Activated CD4-positive, alpha-beta T cell treated with anti-CD3 and anti-CD28 coated beads for 4 hours (primary cell): Measurements from ENCODE around the gene TRIM72.
"Not testable (repeated sequence)": the region's sequence is repeated elsewhere in the genome, so short reads cannot be mapped to it uniquely, and the experiment has no call there.

Source experiments
- DNase-seq, 2 donors: peaks; one replicate each; pipeline ENCODE4 v3.0.0-alpha.2; 2020

The TRIM72 gene

GRCh38 chr16:31191697-31192428 lies 22.1 kb upstream of the TRIM72 start:
- no peak for DNase-seq

- DNase-seq = no peak
Measured at GRCh38 chr16:31192856-31193642, 20.9 kb upstream of the TRIM72 start.

DNA sequence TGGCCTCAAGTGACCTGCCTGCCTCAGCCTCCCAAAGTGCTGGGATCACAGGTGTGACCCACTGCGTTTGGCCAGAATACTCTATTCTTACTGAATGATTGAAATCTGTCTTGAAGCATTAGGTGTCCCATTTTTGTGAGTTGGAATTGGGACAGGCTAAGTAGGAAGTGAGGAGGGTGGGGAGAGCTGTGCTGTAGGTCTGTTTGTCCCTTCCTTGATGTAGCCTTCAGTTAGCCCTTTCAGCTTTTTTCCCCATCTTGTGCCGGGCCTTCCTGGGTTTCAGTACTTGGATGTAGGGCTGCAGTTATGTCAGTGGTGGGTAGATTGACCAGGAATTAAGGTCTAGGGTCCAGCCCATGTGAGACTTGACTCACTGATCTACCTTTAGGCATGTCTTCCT lies 20.0 kb upstream of the TRIM72 start:
- no peak for DNase-seq

DNA sequence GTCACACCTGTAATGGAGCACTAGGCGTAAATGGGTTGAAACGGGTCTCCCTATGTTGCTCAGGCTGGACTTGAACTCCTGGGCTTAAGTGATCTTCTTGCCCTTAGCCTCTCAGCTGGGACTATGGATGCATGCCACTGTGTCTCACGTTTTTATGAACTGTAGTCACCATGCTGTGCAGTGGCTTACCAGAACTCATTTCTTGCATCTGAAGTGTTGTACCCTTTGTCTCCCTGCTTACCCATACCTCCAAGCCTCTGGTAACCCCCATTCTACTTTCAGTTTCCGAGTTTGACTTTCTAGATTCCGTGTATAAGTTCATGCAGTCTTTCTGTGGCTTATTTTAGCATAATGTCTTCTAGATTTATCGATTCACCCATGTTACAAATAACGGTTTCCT lies 19.0 kb upstream of the TRIM72 start:
- no peak for DNase-seq

GRCh38 chr16:31195861-31196260 lies 18.1 kb upstream of the TRIM72 start:
- not testable (repeated sequence) for DNase-seq

GRCh38 chr16:31196324-31197088 lies 17.4 kb upstream of the TRIM72 start:
- DNase-seq = no peak

DNA sequence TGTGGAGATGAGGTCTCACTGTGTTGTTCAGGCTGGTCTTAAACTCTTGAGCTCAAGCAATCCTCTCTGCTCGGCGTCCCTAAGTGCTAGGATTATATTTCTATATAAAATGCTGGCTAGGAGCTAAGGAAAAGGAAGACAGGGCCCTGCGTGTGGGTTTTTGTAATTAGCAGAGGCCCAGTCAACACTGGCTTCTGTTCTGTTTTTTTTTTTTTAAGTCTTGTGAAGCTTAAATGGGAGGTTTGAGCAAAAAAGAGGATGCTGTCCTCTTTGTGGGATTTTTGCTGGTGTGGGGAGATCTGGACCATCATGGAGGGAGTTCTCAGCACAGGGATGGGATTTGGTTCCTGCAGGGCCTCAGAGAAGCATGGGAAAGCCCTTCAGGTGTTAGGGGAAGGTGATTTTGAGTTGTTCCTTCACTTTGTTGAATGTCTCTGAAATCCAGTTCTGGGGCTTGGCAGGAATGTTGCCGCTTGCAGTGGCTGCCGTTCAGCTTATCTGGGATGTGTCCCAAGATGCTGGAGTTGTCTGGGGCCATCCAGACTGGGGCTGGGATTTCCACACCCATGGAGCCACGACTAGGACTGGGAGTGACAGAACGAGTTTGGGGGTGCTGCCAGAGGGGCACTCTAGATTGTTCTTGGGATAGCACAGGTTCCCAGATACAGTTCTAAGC lies 15.6 kb upstream of the TRIM72 start:
- no peak for DNase-seq

DNA sequence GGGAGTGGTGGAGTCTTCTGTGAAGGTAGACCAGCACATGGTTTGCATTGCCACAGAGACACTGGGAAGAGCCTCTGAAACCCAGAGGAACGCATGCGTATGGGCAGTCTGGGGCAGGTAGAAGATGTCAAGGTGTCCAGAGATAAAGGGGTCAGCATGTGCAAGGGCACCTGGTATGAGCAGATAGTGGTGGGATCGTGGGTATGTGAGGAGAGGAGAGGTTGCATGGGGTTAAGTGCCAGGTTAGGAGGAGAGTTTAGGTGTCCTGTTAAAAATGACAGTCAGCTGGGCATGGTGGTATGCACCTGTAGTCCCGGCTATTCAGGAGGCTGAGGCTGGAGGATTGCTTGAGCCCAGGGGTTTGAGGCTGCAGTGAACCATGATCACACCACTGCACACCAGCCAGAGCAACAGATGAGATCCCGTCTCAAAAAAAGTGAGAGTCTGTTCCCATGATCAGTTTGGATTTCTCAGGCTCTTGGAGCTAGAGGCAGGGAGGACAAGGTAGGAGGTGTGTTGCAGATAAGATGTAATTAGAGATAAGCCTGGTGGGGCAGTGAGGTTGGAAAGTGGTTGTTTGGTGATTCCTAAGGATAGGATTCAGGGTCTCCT lies 14.4 kb upstream of the TRIM72 start:
- DNase-seq = no peak

GRCh38 chr16:31200111-31200510 lies 13.8 kb upstream of the TRIM72 start:
- DNase-seq = not testable (repeated sequence)

DNA sequence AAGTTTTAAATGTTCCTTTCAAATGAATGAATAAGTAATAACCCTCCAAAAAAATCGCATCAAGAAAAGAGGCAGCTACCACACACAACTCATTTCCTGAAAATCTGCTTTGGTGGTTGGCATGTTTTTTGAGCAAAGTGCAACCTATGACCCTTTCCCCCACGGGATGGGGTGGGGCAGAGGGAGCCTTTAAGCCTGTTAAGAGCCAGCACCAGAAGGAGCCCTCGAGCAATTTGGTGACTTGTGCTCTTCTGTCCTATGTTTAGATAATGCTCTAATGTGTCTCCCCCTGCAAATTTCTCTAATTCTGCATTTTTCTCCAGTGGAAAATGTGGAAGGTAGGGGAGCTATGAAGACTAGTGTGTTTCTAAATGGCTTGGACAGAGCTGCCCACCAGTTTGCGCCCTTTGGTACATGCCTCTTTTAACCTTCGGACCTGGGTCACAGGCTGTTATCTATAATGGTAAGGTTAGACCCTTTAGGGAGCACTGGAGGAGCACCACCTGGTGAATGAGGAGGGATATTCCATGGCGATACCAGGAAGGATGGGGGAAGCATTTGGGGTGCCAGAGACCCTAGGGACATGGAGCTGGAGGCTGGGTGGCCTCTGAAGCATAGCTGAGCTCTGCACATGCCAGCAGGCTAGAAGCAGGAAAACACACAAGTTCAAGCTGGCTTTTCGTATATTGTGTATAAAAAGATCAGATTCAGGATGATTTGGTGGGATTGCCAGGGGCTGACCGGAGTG lies 12.9 kb upstream of the TRIM72 start:
- peak; percentile 35 for DNase-seq

DNA sequence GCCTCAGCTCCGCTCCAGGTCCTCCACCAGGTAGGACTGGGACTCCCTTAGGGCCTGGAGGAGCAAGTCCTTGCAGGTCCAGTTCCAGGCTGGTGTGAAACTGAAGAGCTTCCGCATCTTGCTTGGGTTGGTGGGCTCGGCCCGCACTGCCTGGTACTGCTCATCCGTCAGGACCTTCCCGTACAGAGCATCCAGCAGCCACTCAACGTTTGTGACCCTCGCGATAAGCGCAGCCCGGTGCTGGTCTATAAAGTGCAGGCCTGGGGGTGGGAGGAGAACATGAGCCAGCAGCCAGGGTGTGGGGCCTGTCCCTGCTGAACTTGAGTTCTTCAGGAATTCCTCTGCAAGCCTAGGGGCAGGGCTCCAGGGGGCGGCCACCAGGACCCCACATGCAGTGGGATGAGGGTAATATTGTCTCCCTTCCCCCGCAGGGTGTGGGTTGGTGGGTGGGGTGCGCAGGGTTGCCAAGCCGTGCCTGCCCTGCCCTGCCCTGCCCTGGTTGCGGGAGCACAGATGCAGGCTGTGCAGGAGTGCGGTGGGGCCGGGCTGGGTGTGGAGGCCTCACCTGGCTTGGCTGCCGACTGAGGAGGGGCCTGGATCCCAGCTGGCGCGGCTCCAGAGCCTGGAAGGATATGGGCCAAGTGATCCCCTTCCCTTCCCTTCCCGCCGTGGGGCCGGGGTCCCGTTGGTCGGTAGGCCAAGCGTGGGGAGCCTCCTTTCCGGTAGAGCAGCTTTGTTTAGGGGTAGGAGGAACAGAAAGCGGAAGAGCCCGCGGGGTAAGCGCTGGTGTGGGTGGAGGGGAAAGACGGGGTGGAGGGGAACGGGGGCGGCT lies 12.1 kb upstream of the TRIM72 start:
- DNase-seq = peak; percentile 42 to 44

- DNase-seq = no peak
Measured at GRCh38 chr16:31202414-31203375, 11.2 kb upstream of the TRIM72 start, which contains the start of gene PYCARD. Gene PYCARD (minus strand): TSS chr16:31202760. CDS start chr16:31202690, 70 bp downstream.

- DNase-seq = no peak
Measured at GRCh38 chr16:31204871-31205666, 8.8 kb upstream of the TRIM72 start.

- DNase-seq = no peak
Measured at GRCh38 chr16:31206776-31207175, 7.1 kb upstream of the TRIM72 start.

DNA sequence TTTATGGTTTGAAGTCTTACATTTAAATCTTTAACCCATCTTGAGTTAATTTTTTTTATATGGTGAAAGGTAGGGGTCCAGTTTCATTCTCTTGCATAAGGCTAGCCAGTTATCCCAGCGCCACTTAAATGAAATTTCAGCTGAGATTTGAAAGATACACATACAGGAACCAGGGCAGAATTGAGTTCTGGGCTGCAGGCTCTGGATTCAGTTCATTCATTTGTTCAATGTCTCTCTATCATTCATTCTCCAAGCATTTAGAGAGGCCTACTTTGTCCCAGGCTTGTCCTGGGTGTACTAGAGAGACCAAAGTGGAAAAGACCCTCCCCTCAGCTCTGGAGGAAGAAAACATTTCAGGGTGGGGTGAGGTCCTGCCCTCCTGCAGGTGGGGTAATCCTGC lies 577 bp upstream of the TRIM72 start:
- no peak for DNase-seq

DNA sequence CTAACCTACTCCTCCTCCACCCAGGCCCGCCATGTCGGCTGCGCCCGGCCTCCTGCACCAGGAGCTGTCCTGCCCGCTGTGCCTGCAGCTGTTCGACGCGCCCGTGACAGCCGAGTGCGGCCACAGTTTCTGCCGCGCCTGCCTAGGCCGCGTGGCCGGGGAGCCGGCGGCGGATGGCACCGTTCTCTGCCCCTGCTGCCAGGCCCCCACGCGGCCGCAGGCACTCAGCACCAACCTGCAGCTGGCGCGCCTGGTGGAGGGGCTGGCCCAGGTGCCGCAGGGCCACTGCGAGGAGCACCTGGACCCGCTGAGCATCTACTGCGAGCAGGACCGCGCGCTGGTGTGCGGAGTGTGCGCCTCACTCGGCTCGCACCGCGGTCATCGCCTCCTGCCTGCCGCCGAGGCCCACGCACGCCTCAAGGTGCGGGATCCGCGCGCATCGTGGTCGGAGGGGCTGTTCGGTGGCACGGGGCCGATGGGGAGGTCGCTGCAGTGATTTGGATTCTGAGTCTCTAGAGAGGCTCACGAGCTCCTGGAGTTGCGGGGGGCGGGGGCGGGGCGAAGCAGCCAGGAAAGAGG lies 878 bp downstream of the TRIM72 start:
- no peak for DNase-seq

GRCh38 chr16:31215287-31216162 lies 1.6 kb downstream of the TRIM72 start:
- no peak for DNase-seq
